Endothelial cell (in vitro differentiated cells): Measurements from ENCODE around the gene SORCS2. TPM values are rescaled to one million over a fixed set of nuclear protein-coding genes. Genes with fewer than 3 reads are reported as not detected.

Source experiments
- DNase-seq: peaks from one replicate; pipeline ENCODE4 v3.0.0; 2021; ENCODE audit warnings: low spot score
- H3K27ac Mint-ChIP-seq: one replicate; pipeline ENCODE4 v1.8.0; 2021; ENCODE audit warnings: mixed read lengths, inconsistent platforms; ENCODE audit not compliant: unreplicated experiment
- H3K27me3 Mint-ChIP-seq: one replicate; pipeline ENCODE4 v1.8.0; 2021; ENCODE audit warnings: mild to moderate bottlenecking, moderate library complexity, mixed read lengths, inconsistent platforms; ENCODE audit not compliant: unreplicated experiment
- H3K36me3 Mint-ChIP-seq: one replicate; pipeline ENCODE4 v1.8.0; 2021; ENCODE audit warnings: mild to moderate bottlenecking, low read depth, mixed read lengths, inconsistent platforms; ENCODE audit not compliant: unreplicated experiment
- H3K4me1 Mint-ChIP-seq: one replicate; pipeline ENCODE4 v1.8.0; 2021; ENCODE audit warnings: mild to moderate bottlenecking, mixed read lengths, inconsistent platforms; ENCODE audit not compliant: unreplicated experiment
- H3K4me3 Mint-ChIP-seq: one replicate; pipeline ENCODE4 v1.8.0; 2021; ENCODE audit warnings: mild to moderate bottlenecking, mixed read lengths, inconsistent platforms; ENCODE audit not compliant: unreplicated experiment
- H3K9me3 Mint-ChIP-seq: one replicate; pipeline ENCODE4 v1.8.0; 2021; ENCODE audit warnings: mixed read lengths, inconsistent platforms; ENCODE audit not compliant: unreplicated experiment
- total RNA-seq: library from RNA; stranded (reverse); fragmentation: NEBNext Ultra II Directional; extraction: Animal tissue kit (Norgen Biotek cat#: 25700); gene quantifications from one replicate; pipeline ENCODE4 v1.2.1, GENCODE V29; 2021; ENCODE audit not compliant: unreplicated experiment
- TF ChIP-seq, protein P1 (sequence below): fragments of 200-600 bp; sonication (generic); IDR thresholded peaks from one replicate; pipeline ENCODE4 v1.5.0; 2021; ENCODE audit warnings: antibody characterized with exemption; ENCODE audit not compliant: unreplicated experiment

The SORCS2 gene
- total RNA-seq, 1 donor from 2014 or later, result 1.3 TPM

GRCh38 chr4:7323872-7324650 is 131.7 kb downstream of the SORCS2 start:
- H3K9me3 Mint-ChIP-seq, result peaks cover 2% of the 10 kb centered on the region
- peaks cover 3% of the 10 kb centered on the region for H3K36me3 Mint-ChIP-seq
- H3K27ac Mint-ChIP-seq, result no peak overlapping the region
- H3K4me1 Mint-ChIP-seq, result no peaks in the 10 kb centered on the region
- DNase-seq, result no peak
- no peak overlapping the region for H3K4me3 Mint-ChIP-seq
- peaks cover 4% of the 10 kb centered on the region for H3K27me3 Mint-ChIP-seq
- TF ChIP-seq, protein P1, sequence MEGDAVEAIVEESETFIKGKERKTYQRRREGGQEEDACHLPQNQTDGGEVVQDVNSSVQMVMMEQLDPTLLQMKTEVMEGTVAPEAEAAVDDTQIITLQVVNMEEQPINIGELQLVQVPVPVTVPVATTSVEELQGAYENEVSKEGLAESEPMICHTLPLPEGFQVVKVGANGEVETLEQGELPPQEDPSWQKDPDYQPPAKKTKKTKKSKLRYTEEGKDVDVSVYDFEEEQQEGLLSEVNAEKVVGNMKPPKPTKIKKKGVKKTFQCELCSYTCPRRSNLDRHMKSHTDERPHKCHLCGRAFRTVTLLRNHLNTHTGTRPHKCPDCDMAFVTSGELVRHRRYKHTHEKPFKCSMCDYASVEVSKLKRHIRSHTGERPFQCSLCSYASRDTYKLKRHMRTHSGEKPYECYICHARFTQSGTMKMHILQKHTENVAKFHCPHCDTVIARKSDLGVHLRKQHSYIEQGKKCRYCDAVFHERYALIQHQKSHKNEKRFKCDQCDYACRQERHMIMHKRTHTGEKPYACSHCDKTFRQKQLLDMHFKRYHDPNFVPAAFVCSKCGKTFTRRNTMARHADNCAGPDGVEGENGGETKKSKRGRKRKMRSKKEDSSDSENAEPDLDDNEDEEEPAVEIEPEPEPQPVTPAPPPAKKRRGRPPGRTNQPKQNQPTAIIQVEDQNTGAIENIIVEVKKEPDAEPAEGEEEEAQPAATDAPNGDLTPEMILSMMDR, result no peak

- no peak for DNase-seq
- Mint-ChIP-seq H3K36me3 (peaks cover 3% of the 10 kb centered on the region), H3K27me3 (peaks cover 4% of the 10 kb centered on the region), H3K4me1 (no peaks in the 10 kb centered on the region), H3K4me3 (no peak overlapping the region), H3K9me3 (no peaks in the 10 kb centered on the region), H3K27ac (no peak overlapping the region)
- TF ChIP-seq, protein P1, result no peak
Observed at GRCh38 chr4:7324651-7325121, 132.3 kb downstream of the SORCS2 start.

- TF ChIP-seq, protein P1, result no peak
- no peaks in the 10 kb centered on the region for H3K9me3 Mint-ChIP-seq
- H3K27me3 Mint-ChIP-seq, result peaks cover 4% of the 10 kb centered on the region
- H3K4me3 Mint-ChIP-seq, result no peak overlapping the region
- peaks cover 3% of the 10 kb centered on the region for H3K36me3 Mint-ChIP-seq
- no peak overlapping the region for H3K27ac Mint-ChIP-seq
- no peak for DNase-seq
- H3K4me1 Mint-ChIP-seq, result no peaks in the 10 kb centered on the region
Observed at GRCh38 chr4:7325541-7325940, 133.2 kb downstream of the SORCS2 start.

- peaks cover 4% of the 10 kb centered on the region for H3K27me3 Mint-ChIP-seq
- no peak overlapping the region for H3K27ac Mint-ChIP-seq
- no peak for DNase-seq
- TF ChIP-seq, protein P1, result no peak
- no peaks in the 10 kb centered on the region for H3K4me1 Mint-ChIP-seq
- peaks cover 3% of the 10 kb centered on the region for H3K36me3 Mint-ChIP-seq
- no peaks in the 10 kb centered on the region for H3K9me3 Mint-ChIP-seq
- no peak overlapping the region for H3K4me3 Mint-ChIP-seq
Observed at GRCh38 chr4:7326306-7326692, 134.0 kb downstream of the SORCS2 start.

- Mint-ChIP-seq H3K9me3 (no peaks in the 10 kb centered on the region), H3K27ac (no peak overlapping the region), H3K4me1 (no peaks in the 10 kb centered on the region), H3K4me3 (no peak overlapping the region), H3K27me3 (peaks cover 4% of the 10 kb centered on the region), H3K36me3 (peaks cover 3% of the 10 kb centered on the region)
- TF ChIP-seq, protein P1, result no peak
- no peak for DNase-seq
Observed at GRCh38 chr4:7326693-7327340, 134.5 kb downstream of the SORCS2 start.
